ENCODE measurements around the gene ST7. TPM values are rescaled to one million over a fixed set of nuclear protein-coding genes. Genes with fewer than 3 reads are reported as not detected.

The ST7 gene
- total RNA-seq, 2 donors from 2014 or later = 24.6 to 34.3 TPM

DNA sequence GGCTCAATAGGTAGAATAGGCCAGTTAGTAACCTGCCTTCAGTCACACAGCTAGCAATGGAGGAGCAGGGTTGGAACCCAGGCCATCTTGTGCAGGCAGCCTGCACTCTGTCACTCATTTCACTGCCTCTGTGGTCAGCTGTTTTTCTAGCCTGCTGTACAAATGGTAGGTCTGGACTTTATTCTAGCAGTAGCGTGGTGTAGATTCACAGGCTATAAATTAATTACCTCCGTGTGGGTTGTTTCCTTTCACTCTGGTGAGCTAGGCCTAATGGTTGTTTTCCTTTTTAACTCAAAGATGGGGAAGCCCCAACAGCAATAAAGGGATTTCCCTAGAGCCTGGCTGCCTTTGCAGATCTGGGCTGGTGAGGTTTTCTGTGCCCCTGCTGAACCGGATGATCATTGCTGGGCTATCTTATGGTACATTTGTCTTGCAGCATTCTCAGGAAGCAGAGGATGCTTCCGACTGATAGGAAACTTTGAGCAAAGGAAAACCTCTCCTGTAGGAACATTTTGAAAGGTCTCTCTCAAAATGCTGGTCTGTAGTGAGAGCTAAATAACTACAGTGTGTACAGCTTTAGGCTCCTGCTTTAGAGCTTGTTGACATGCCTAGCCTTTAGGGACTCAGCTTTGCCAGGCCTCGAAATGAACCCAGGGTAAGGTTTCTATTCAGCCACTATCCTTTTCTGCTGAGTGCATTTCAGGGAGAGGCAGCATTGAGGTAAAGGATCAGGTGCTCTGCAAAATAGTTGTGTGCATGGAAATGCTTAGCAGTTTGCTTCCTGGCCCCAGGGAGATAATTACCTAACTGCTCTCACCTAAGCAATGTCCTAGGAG is 157.4 kb downstream of the ST7 start:
- Histone ChIP-seq H3K4me1 (peaks cover 33% of the 10 kb centered on the region), H3K27ac (no peak overlapping the region), H3K4me3 (no peak overlapping the region), H3K36me3 (replicated peaks in 1 of 2; ENCODE audit: insufficient read depth in 1 of 2, low read depth in 2 of 2) (no peaks in the 10 kb centered on the region), H3K9me3 (no peaks in the 10 kb centered on the region), H3K27me3 (no peaks in the 10 kb centered on the region)
- DNase-seq (no peak), ATAC-seq (no peak)
- TF ChIP-seq POLR2A (IDR thresholded peaks at IDR 0.05) = no peak
- TF ChIP-seq, protein P1, sequence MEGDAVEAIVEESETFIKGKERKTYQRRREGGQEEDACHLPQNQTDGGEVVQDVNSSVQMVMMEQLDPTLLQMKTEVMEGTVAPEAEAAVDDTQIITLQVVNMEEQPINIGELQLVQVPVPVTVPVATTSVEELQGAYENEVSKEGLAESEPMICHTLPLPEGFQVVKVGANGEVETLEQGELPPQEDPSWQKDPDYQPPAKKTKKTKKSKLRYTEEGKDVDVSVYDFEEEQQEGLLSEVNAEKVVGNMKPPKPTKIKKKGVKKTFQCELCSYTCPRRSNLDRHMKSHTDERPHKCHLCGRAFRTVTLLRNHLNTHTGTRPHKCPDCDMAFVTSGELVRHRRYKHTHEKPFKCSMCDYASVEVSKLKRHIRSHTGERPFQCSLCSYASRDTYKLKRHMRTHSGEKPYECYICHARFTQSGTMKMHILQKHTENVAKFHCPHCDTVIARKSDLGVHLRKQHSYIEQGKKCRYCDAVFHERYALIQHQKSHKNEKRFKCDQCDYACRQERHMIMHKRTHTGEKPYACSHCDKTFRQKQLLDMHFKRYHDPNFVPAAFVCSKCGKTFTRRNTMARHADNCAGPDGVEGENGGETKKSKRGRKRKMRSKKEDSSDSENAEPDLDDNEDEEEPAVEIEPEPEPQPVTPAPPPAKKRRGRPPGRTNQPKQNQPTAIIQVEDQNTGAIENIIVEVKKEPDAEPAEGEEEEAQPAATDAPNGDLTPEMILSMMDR (IDR thresholded peaks at IDR 0.05) = no peak
- intact Hi-C loops (cut with DNase I) = no loop called here
- 60 to 70% methylated on average over 5 of the region's 5 CpGs for WGBS, 2 donors

DNA sequence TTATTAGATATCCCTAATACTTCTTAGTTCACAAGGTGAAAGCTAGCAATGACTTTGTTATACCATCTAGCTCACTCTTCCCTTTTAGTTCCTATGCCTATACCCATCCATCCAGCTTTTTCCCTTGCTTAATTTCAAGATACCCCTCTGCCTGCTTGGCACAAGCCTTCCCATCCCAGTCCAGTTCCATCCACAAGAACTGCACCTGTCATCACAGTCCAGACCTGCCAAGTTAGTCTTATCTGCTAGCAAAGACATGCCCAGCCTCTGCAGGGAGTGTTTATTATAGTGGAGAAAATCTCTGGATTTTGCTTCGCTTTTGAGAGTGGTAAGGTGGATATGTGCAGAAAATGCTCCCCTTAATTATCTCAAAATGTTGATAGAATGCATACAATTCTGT is 158.2 kb downstream of the ST7 start:
- 62 to 73% methylated on average over 1 of the region's 1 CpG for WGBS, 2 donors
- Histone ChIP-seq H3K4me1 (peaks cover 33% of the 10 kb centered on the region), H3K27ac (no peak overlapping the region), H3K36me3 (replicated peaks in 1 of 2; ENCODE audit: insufficient read depth in 1 of 2, low read depth in 2 of 2) (no peaks in the 10 kb centered on the region), H3K4me3 (no peak overlapping the region), H3K27me3 (no peaks in the 10 kb centered on the region), H3K9me3 (no peaks in the 10 kb centered on the region)
- no peak for DNase-seq
- no peak for ATAC-seq
- intact Hi-C loops (cut with DNase I) = no loop called here
- no peak for TF ChIP-seq POLR2A (IDR thresholded peaks at IDR 0.05)
- TF ChIP-seq, protein P1 (IDR thresholded peaks at IDR 0.05) = no peak

DNA sequence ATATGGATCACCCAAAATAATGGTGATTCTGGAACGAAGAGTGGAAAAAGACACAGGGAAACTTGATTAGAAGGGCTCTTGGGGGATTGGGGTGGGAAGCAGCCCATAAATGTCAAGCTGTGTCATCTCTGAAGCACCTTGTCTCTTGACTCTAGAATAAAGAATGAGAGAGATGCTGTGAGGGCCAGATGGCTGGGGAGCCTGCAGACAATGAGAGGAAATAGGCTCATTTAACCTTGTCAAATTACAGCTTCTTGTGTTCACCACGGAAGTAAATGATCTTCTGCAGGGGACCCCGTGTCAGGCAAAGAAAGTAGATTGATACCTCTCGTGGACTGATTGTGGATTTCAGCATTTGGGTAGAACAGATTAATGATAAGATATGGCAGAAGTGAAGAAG is 159.3 kb downstream of the ST7 start:
- no peak overlapping the region for H3K27ac ChIP-seq
- 88 to 89% methylated on average over 4 of the region's 4 CpGs for WGBS, 2 donors
- ATAC-seq = no peak
- TF ChIP-seq, protein P1 (IDR thresholded peaks at IDR 0.05) = no peak
- no peak for TF ChIP-seq POLR2A (IDR thresholded peaks at IDR 0.05)
- no peaks in the 10 kb centered on the region for H3K9me3 ChIP-seq
- no peak for DNase-seq
- H3K36me3 ChIP-seq (replicated peaks in 1 of 2; ENCODE audit: insufficient read depth in 1 of 2, low read depth in 2 of 2) = no peaks in the 10 kb centered on the region
- H3K27me3 ChIP-seq = no peaks in the 10 kb centered on the region
- H3K4me3 ChIP-seq = no peak overlapping the region
- intact Hi-C loops (cut with DNase I) = no loop called here
- H3K4me1 ChIP-seq = peaks cover 33% of the 10 kb centered on the region

DNA sequence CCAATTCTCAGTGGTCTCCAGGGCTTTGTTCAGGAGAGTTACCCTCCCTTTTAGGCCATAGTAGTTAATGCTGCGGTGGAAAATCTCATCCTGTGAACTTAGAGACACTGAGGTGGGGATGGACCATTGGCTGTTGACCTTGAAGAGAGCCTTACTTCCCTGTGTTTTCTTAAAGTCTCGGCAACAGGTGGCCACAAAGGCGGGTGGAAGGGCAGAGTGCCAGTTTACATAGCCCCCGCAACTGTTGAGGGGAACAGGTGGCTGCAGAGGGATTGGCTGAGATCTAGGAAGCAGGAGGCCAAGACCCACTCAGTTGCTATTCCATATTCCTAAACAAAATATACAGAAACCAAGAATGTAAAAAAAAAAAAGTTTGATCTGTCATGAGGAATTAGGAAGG is 160.6 kb downstream of the ST7 start:
- intact Hi-C loops (cut with DNase I) = no loop called here
- ATAC-seq = no peak
- Histone ChIP-seq H3K9me3 (no peaks in the 10 kb centered on the region), H3K4me3 (no peak overlapping the region), H3K27ac (peak overlapping the region in 2 of 4 donors; percentile 23 to 55), H3K36me3 (replicated peaks in 1 of 2; ENCODE audit: insufficient read depth in 1 of 2, low read depth in 2 of 2) (no peaks in the 10 kb centered on the region), H3K4me1 (peaks cover 33% of the 10 kb centered on the region), H3K27me3 (no peaks in the 10 kb centered on the region)
- DNase-seq = peak in 1 of 4 donors; percentile 12
- 39 to 47% methylated on average over 3 to 4 of the region's 4 CpGs for WGBS, 2 donors
- TF ChIP-seq POLR2A (IDR thresholded peaks at IDR 0.05) = no peak
- TF ChIP-seq, protein P1 (IDR thresholded peaks at IDR 0.05) = no peak

DNA sequence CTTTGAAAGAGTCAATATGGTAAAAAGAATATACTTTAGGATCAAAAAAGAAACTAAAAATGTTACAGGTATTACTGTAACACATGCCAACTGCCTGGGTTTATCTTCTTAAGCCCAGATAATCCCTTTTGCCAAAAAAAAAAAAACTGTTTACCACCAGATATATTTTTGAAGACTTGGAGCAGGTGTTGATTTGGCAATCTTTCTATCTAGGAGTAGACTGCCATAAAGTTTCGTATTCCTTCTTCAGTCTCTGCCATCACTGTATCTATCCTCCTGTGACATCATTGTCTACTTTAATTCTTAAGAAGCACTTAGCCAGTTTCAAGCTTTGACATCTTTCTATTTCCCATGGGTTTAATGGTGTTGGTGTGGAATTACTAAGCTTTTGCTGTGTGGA is 161.0 kb downstream of the ST7 start:
- Histone ChIP-seq H3K27me3 (no peaks in the 10 kb centered on the region), H3K9me3 (no peaks in the 10 kb centered on the region), H3K36me3 (replicated peaks in 1 of 2; ENCODE audit: insufficient read depth in 1 of 2, low read depth in 2 of 2) (no peaks in the 10 kb centered on the region), H3K27ac (peak overlapping the region in 2 of 4 donors; percentile 23 to 55), H3K4me1 (peaks cover 33% of the 10 kb centered on the region), H3K4me3 (no peak overlapping the region)
- ATAC-seq (peak; percentile 68), DNase-seq (no peak)
- intact Hi-C loops (cut with DNase I) = no loop called here
- 20 to 38% methylated on average over 1 of the region's 1 CpG for WGBS, 2 donors
- no peak for TF ChIP-seq POLR2A (IDR thresholded peaks at IDR 0.05)
- TF ChIP-seq, protein P1 (IDR thresholded peaks at IDR 0.05) = no peak
